Central memory CD8-positive, alpha-beta T cell (primary cell): ENCODE measurements around the gene EN2.

ENCODE experiments used
- ATAC-seq: fragments of 150-1000 bp; cut with Tn5 transposase; replicated peaks from 2 replicates; pipeline ENCODE4 v1.10.0; 2022; ENCODE audit warnings: mild to moderate bottlenecking, moderate FRiP score, moderate number of reproducible peaks; ENCODE audit not compliant: poor library complexity, severe bottlenecking; ENCODE audit errors: extremely low read depth
- DNase-seq, 2 donors: peaks; one replicate each; pipeline ENCODE4 v3.0.0; 2021; ENCODE audit warnings: low spot score in 2 of 2
- H3K27ac Mint-ChIP-seq: one replicate; pipeline ENCODE4 v1.8.0; 2022; ENCODE audit warnings: low read depth, mild to moderate bottlenecking, moderate library complexity, mixed read lengths
- H3K27me3 Mint-ChIP-seq: one replicate; pipeline ENCODE4 v1.8.0; 2022; ENCODE audit warnings: mixed read lengths
- H3K36me3 Mint-ChIP-seq: one replicate; pipeline ENCODE4 v1.8.0; 2022; ENCODE audit warnings: mild to moderate bottlenecking, moderate library complexity, mixed read lengths; ENCODE audit not compliant: insufficient read depth
- H3K4me1 Mint-ChIP-seq: one replicate; pipeline ENCODE4 v1.8.0; 2022; ENCODE audit warnings: mixed read lengths
- H3K4me3 Mint-ChIP-seq: one replicate; pipeline ENCODE4 v1.8.0; 2022; ENCODE audit warnings: mild to moderate bottlenecking, moderate library complexity, mixed read lengths
- H3K9me3 Mint-ChIP-seq: one replicate; pipeline ENCODE4 v1.8.0; 2022; ENCODE audit warnings: mixed read lengths

Gene EN2

DNA sequence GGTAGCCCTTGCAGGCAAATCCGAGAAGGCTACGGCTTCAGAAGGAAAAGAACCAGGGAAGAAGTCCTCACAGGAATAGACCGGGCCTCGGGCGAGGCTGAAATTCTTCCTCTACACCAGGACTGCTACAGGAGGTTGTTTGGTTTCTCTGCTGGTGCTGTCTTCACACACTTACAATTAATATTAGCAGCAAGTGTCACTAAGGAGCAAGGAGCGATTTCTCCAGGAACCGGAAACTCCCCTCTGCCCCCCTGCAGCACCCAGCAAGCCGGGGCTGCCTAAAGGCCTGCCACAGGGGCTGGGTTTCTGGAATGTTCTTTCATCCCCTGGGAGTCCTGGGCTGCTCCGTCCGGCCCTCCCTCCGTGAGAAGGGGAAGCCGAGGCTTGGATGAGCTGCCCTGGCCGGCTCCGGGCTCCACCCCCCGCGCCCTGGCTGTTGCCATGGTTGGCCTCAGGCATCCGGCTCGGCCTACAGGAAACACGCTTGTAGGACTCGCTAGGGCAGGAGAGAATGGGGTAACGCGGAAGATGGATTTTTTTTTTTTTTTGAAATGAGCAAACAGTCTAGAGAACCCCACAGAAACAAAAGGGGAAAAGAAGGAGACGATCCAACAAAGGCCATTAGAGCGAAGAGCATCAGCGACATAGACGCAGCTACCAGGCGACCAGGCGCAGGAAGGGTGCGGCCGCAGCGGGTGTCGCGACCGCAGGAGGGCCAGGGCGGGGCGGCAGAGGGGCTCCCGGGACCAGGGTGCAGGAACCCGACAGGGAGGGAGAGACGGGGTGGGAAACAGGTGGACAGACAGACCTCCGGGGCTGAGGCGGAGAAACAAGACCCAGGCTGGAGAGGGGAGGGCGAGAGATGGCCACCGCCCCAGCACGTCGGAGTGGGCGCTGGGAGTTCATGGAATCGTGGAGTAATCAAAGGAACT lies 33.0 kb downstream of the EN2 start:
- Mint-ChIP-seq H3K4me1 (peaks cover 15% of the 10 kb centered on the region), H3K9me3 (no peaks in the 10 kb centered on the region), H3K36me3 (peaks cover 1% of the 10 kb centered on the region), H3K4me3 (peak overlapping the region; percentile 75), H3K27me3 (peaks cover 63% of the 10 kb centered on the region), H3K27ac (peak overlapping the region; percentile 82)
- DNase-seq, result no peak
- ATAC-seq, result no peak

DNA sequence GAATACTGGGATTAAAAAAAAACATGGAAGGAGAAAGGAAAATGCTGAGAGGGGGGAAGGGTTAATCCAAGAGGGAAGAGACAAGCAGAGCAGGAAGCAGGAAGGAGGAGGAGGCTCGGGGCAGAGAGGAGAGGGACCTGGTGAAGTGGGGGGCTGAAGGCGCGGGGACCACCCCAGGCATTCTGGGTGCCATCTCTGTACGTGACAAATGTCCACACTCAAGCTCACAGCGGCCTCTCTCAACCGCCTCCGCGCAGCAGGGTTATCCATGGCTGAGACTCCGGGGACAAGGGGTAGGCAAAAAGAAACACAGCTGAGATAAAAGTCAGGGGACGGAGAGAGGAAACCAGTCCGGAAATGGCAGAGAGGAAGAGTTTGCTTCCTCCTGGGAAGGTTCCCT lies 33.9 kb downstream of the EN2 start:
- Mint-ChIP-seq H3K36me3 (peaks cover 1% of the 10 kb centered on the region), H3K27me3 (peaks cover 68% of the 10 kb centered on the region), H3K4me1 (peaks cover 15% of the 10 kb centered on the region), H3K4me3 (peak overlapping the region; percentile 75), H3K9me3 (no peaks in the 10 kb centered on the region), H3K27ac (no peak overlapping the region)
- DNase-seq (no peak), ATAC-seq (no peak)

DNA sequence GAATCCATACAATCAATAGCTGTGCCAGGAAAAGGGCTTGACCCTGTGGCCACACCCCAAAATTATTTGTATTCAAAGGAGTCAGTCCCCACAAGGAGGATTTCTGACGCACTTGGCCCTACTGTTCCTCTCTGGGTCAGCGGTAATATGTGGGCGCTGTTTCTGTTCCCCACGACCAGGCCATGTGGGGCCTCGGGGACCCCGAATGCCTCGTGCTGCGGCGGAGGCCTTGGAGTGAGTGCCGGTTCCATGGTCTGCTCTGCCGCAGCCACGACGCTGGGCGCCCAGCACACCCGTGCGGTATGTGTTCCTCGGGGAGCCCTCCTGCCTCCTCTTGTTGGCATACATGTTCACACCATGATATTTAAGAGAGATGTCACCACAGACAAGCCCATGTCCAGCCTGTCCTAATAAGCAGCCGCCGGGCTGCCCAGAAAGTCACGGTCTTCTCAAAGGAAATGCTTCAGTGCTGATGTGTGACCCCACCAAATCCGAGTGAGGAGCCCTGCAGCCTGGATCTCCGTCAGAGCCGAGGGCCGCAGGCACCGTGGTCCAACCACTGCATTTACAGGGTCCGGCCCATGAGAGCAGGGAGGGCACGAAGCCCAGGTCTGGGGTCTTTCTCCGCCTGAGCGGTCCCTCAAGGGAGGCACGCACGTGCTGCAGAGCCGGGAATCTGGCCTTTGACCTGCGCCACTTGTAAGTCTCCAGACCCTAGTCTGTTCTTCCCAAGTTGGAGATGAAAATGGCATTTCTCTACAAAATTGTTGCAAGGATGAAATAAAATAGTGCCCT lies 36.0 kb downstream of the EN2 start:
- Mint-ChIP-seq H3K27me3 (peaks cover 62% of the 10 kb centered on the region), H3K36me3 (peaks cover 1% of the 10 kb centered on the region), H3K4me3 (no peak overlapping the region), H3K9me3 (no peaks in the 10 kb centered on the region), H3K4me1 (peaks cover 15% of the 10 kb centered on the region), H3K27ac (no peak overlapping the region)
- DNase-seq (no peak), ATAC-seq (no peak)

DNA sequence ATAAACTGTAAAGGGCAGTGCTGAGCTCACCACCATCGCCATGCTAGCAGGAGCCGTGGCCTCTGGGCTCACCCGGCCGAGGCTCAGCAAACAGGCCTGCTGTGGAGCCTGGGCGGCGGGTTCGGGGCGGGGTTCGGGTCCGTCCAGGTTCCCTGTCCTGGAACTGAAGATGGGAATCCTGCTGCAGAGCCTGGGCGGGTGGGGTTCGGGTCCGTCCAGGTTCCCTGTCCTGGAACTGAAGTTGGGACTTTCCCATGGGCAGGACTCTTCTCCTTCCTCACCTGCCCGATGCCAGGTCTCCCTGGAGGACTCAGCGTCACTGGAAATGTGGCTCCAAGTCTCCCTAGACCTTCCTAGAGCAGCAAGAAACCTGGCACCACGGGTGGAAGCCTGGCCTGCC lies 36.6 kb downstream of the EN2 start:
- H3K36me3 Mint-ChIP-seq, result peaks cover 1% of the 10 kb centered on the region
- peaks cover 62% of the 10 kb centered on the region for H3K27me3 Mint-ChIP-seq
- DNase-seq, result no peak
- peaks cover 15% of the 10 kb centered on the region for H3K4me1 Mint-ChIP-seq
- H3K27ac Mint-ChIP-seq, result no peak overlapping the region
- no peak for ATAC-seq
- H3K4me3 Mint-ChIP-seq, result no peak overlapping the region
- H3K9me3 Mint-ChIP-seq, result no peaks in the 10 kb centered on the region

DNA sequence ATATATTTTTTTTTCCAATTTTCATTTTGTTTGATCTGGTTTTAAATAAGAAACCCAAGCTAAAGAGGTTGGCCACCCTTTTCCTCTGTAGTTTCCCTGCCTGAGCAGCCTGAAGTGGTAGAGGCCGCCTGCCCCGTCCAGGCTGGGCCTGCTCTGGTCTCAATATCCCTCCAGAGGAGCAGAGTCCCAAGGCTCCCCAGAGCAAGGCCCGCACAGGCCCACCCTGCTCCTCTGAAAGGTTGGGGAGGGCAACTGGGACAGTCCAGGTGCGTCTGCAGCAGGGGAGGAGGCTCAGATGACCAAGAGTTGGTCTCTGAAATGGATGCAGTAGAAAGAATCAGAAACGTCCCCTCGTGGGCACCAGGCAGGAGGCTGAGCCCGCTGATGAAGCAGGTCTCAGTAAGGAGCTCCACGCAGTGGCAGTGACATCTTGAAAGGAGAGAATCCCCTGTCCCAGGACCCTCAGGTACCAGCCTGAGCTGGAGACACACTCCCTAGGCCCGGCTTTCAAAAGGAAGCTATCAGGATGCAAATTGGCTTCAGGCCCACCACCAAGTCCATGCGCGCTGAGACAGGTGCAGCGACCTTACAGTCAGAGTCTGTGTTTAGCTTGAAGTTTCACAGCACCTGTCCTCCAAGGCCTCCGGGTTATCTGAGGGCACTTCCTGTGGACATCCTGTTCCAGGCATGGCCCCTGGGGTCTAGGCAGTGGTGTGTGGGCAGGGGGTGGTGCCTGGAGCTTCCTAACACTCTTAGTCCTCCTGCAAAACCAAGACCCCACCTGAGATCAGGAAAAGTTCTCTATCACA lies 37.7 kb downstream of the EN2 start:
- DNase-seq (no peak), ATAC-seq (no peak)
- peaks cover 70% of the 10 kb centered on the region for H3K27me3 Mint-ChIP-seq
- peaks cover 15% of the 10 kb centered on the region for H3K4me1 Mint-ChIP-seq
- H3K9me3 Mint-ChIP-seq, result no peaks in the 10 kb centered on the region
- no peak overlapping the region for H3K4me3 Mint-ChIP-seq
- no peak overlapping the region for H3K27ac Mint-ChIP-seq
- H3K36me3 Mint-ChIP-seq, result no peaks in the 10 kb centered on the region

DNA sequence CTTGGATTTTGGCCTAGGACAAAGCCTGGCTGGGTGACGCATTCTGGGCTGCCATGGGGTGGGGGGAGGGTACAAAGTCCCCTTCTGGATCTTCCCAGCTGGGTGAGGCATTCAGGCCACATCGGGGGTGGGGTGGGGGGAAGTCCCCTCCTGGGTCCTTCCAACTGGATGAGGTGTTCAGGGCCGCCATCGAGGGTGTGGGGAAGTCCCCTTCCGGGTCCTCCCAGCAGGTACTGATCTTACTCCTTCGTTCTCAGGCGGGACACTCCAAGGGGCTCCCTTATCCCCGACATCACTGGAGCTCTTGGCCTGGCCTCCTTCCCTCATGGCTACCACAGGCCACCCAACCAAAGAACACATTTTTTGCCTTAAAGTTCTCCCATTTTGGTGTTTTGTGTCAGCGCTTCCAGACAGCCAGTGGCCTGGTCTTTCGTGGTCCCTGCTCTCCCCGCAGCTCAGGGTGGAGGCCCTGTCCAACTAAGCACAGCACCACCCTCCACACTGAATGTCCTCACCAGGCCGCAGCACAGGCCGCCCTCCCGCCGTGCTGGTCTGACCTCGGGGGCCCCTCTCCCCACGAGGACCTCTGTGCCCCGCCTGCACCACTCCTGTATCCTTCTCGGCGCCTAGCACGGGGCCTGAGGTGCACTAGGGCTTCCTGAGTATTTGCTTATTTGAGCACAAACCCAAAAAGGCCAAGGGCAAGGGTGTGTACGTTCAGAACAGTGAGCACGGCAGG lies 38.5 kb downstream of the EN2 start:
- Mint-ChIP-seq H3K4me1 (peaks cover 8% of the 10 kb centered on the region), H3K27ac (no peak overlapping the region), H3K36me3 (no peaks in the 10 kb centered on the region), H3K4me3 (no peak overlapping the region), H3K9me3 (no peaks in the 10 kb centered on the region), H3K27me3 (peaks cover 70% of the 10 kb centered on the region)
- ATAC-seq (no peak), DNase-seq (no peak)

DNA sequence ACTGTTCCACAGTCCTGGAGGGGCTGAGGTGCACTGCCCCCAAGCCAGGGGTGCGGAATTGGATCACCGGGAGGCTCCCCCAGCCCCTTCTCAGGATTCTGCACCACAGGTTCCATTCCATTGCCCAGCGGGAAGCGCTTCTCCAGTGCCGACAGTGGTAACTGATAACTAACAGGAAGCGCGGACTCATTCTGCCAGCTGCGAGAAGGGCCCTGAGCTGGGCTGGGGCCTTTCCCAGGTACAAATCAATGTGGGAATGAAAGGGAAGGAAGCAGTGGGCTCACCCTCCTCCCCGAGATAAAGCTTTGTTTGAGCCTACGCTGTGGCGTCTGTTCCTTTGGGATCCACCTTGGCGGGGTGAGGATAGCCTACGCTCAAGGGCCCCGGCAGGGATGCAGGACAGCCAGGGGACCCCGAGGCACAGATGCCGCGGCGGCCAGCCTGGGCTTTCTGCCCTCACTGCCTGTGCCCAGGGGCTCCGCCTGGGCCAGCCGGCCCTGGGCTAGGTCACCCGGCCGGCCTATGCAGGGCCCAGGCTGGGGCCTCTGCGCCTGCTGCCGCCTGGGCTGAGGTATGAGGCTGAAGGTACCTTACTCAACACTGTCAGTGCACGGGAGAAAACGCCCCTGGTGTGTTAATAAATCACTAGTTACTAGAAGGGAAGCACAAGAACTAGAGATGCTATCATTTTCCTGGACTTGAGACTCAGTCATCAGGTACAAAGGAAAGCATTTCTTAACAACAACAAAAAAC lies 39.4 kb downstream of the EN2 start:
- H3K4me3 Mint-ChIP-seq, result no peak overlapping the region
- H3K4me1 Mint-ChIP-seq, result no peaks in the 10 kb centered on the region
- H3K9me3 Mint-ChIP-seq, result no peaks in the 10 kb centered on the region
- peaks cover 70% of the 10 kb centered on the region for H3K27me3 Mint-ChIP-seq
- ATAC-seq (no peak), DNase-seq (no peak)
- no peaks in the 10 kb centered on the region for H3K36me3 Mint-ChIP-seq
- H3K27ac Mint-ChIP-seq, result no peak overlapping the region

DNA sequence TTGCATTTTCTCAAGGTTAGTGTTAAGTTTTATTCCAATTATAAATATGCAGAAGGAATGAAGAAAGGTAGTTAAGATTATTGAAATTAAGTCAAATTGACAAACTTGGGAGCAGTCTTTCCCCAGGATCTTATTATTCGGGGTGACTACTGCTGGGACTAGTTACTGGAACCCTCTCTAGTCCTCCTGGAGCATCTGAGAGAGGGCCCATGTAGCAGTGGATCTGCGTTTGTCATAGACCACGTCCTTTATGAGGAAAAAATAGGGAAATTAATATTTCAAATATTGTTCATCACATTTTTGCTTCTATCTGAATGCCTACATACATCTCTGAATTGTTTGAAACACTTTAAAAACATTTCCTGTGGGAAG lies 47.5 kb downstream of the EN2 start:
- no peak for ATAC-seq
- no peaks in the 10 kb centered on the region for H3K9me3 Mint-ChIP-seq
- no peak for DNase-seq
- no peak overlapping the region for H3K4me3 Mint-ChIP-seq
- peaks cover 16% of the 10 kb centered on the region for H3K4me1 Mint-ChIP-seq
- peaks cover 100% of the 10 kb centered on the region for H3K27me3 Mint-ChIP-seq
- H3K27ac Mint-ChIP-seq, result no peak overlapping the region
- peaks cover 12% of the 10 kb centered on the region for H3K36me3 Mint-ChIP-seq

DNA sequence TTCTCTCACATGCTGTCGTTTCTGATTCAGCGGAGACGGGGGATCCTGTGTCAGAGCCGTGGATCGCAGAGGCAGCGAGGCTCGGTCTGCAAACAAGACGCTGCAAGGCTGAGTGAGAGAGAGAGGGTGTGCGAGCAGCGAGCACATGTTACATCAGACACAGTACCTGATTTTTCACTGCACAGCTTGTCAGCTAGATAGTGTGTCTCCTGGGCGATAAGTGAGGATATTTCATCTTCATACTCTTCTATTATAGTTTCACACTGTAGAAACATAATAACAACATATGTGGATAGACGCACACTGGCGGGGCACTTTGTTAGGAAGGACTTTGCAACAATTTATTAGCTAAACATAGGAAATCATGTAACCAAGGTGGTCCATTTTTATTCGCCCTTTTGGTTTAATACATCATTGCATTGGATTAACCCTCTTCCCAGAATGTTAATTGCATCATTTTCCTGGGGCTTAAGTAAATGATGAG lies 49.0 kb downstream of the EN2 start:
- no peak overlapping the region for H3K4me3 Mint-ChIP-seq
- peaks cover 100% of the 10 kb centered on the region for H3K27me3 Mint-ChIP-seq
- no peak for ATAC-seq
- peaks cover 12% of the 10 kb centered on the region for H3K36me3 Mint-ChIP-seq
- H3K4me1 Mint-ChIP-seq, result peaks cover 16% of the 10 kb centered on the region
- H3K27ac Mint-ChIP-seq, result no peak overlapping the region
- DNase-seq, result no peak
- no peaks in the 10 kb centered on the region for H3K9me3 Mint-ChIP-seq

DNA sequence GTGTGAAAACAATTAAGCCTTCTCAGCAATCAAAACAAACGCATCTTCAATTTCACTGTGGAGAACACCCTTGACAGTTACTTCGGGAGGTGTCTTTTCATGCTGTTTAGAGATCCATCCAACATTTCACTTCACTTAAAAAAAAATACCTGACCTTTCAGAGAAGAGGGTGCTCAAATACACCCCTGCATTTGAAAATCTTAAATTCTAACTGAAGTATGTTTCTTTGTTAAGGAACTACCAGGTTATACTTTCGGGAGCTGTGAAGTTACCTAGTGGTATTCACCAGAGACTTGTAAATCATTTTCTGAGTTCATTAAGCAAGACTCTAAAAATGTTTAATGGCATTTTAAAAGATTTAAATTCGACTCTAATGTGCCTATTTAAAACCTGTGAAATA lies 49.6 kb downstream of the EN2 start:
- peaks cover 100% of the 10 kb centered on the region for H3K27me3 Mint-ChIP-seq
- peaks cover 16% of the 10 kb centered on the region for H3K4me1 Mint-ChIP-seq
- peaks cover 12% of the 10 kb centered on the region for H3K36me3 Mint-ChIP-seq
- no peak overlapping the region for H3K4me3 Mint-ChIP-seq
- ATAC-seq (no peak), DNase-seq (no peak)
- no peaks in the 10 kb centered on the region for H3K9me3 Mint-ChIP-seq
- no peak overlapping the region for H3K27ac Mint-ChIP-seq
